Fibroblast of lung (primary cell): ENCODE data around the gene CEP164. TPM values are rescaled to one million over a fixed set of nuclear protein-coding genes. Genes with fewer than 3 reads are reported as not detected.

Experiments used
- DNase-seq, 2 donors: peaks; one replicate each; pipeline versions ENCODE4 v3.0.0 to v3.0.0-alpha.2; 2010; ENCODE audit warnings: low read depth in 2 of 2
- H2AFZ ChIP-seq: 2 replicates; pipeline ENCODE4 v1.5.1; 2012; ENCODE audit warnings: low read length, control low read depth, inconsistent platforms
- H3K27ac ChIP-seq: 2 replicates; pipeline ENCODE4 v1.5.1; 2011; ENCODE audit warnings: low read length, control low read depth; ENCODE audit not compliant: insufficient read depth
- H3K27me3 ChIP-seq: 2 replicates; pipeline ENCODE4 v1.5.1; 2011; ENCODE audit warnings: mild to moderate bottlenecking, low read length; ENCODE audit not compliant: control insufficient read depth, insufficient read depth
- H3K36me3 ChIP-seq: 2 replicates; pipeline ENCODE4 v1.5.1; 2011; ENCODE audit warnings: low read length; ENCODE audit not compliant: control insufficient read depth, insufficient read depth
- H3K4me1 ChIP-seq: 2 replicates; pipeline ENCODE4 v1.5.1; 2011; ENCODE audit warnings: low read length; ENCODE audit not compliant: control insufficient read depth, insufficient read depth; ENCODE audit errors: extremely low read depth
- H3K4me2 ChIP-seq: 2 replicates; pipeline ENCODE4 v1.5.1; 2011; ENCODE audit warnings: low read length, control low read depth; ENCODE audit not compliant: insufficient read depth; ENCODE audit errors: extremely low read depth
- H3K4me3 ChIP-seq, 4 experiments: fragments of 200-600 bp in 1 of 4; sonication (generic) in 1 of 4; replicated peaks in 1 of 4; 2 replicates each; pipeline ENCODE4 v1.5.1; 2011 to 2016; ENCODE audit warnings: low read length in 4 of 4, low read depth in 3 of 4, mild to moderate bottlenecking in 3 of 4, control low read depth in 2 of 4, inconsistent platforms in 1 of 4, mixed read lengths in 1 of 4; ENCODE audit not compliant: insufficient read depth in 1 of 4; ENCODE audit errors: control extremely low read depth in 1 of 4
- H3K79me2 ChIP-seq: 2 replicates; pipeline ENCODE4 v1.5.1; 2012; ENCODE audit warnings: mild to moderate bottlenecking, low read length, inconsistent platforms; ENCODE audit not compliant: control insufficient read depth, insufficient read depth
- H3K9ac ChIP-seq: 2 replicates; pipeline ENCODE4 v1.5.1; 2011; ENCODE audit warnings: mild to moderate bottlenecking, low read length, control low read depth; ENCODE audit not compliant: insufficient read depth
- H3K9me3 ChIP-seq: 2 replicates; pipeline ENCODE4 v1.5.1; 2012; ENCODE audit warnings: low read depth, low read length; ENCODE audit not compliant: control insufficient read depth, insufficient read depth
- H4K20me1 ChIP-seq: 2 replicates; pipeline ENCODE4 v1.5.1; 2011; ENCODE audit warnings: low read length; ENCODE audit not compliant: control insufficient read depth, insufficient read depth; ENCODE audit errors: extremely low read depth
- EZH2 ChIP-seq: IDR thresholded peaks from 2 replicates; pipeline ENCODE4 v1.5.1; 2012; ENCODE audit warnings: low read length, control low read depth, mild to moderate bottlenecking; ENCODE audit errors: missing control alignments
- polyA plus RNA-seq, 2 donors: library from polyadenylated mRNA; depleted of rRNA in 1 of 2; stranded (reverse) in 1 of 2; unstranded in 1 of 2; fragments of >200 nt; gene quantifications; 2 replicates each; pipeline ENCODE4 v1.2.1, GENCODE V29; 2011 to 2012; ENCODE audit warnings: missing spikeins in 1 of 2
- total RNA-seq: library from RNA; depleted of rRNA; stranded (reverse); fragments of >200 nt; gene quantifications from 2 replicates; pipeline ENCODE4 v1.2.1, GENCODE V29; 2014
- TF ChIP-seq, protein P1 (sequence below), 2 donors: IDR thresholded peaks in 1 of 2; conservative IDR thresholded peaks in 1 of 2; 1 replicate in 1 of 2; 2 replicates in 1 of 2; pipeline ENCODE4 v1.5.1; 2011 to 2012; ENCODE audit warnings: low read length in 2 of 2, control low read depth in 1 of 2, inconsistent platforms in 1 of 2, low read depth in 1 of 2, mild to moderate bottlenecking in 1 of 2

Gene CEP164
- total and polyA plus RNA-seq, 2 donors (not counting 1 experiment from before 2014, with no cell fraction given) = 16.1 to 33.5 TPM

GRCh38 chr11:117302228-117302627, 25.4 kb upstream of the CEP164 start:
- peaks cover 14% of the 10 kb centered on the region for H3K4me1 ChIP-seq
- H3K9me3 ChIP-seq = no peaks in the 10 kb centered on the region
- TF ChIP-seq EZH2 = no peak
- TF ChIP-seq, protein P1, sequence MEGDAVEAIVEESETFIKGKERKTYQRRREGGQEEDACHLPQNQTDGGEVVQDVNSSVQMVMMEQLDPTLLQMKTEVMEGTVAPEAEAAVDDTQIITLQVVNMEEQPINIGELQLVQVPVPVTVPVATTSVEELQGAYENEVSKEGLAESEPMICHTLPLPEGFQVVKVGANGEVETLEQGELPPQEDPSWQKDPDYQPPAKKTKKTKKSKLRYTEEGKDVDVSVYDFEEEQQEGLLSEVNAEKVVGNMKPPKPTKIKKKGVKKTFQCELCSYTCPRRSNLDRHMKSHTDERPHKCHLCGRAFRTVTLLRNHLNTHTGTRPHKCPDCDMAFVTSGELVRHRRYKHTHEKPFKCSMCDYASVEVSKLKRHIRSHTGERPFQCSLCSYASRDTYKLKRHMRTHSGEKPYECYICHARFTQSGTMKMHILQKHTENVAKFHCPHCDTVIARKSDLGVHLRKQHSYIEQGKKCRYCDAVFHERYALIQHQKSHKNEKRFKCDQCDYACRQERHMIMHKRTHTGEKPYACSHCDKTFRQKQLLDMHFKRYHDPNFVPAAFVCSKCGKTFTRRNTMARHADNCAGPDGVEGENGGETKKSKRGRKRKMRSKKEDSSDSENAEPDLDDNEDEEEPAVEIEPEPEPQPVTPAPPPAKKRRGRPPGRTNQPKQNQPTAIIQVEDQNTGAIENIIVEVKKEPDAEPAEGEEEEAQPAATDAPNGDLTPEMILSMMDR (conservative IDR thresholded peaks at IDR 0.05 in 1 of 2, IDR thresholded peaks at IDR 0.05 in 1 of 2; ENCODE audit: low read depth in 1 of 2, low read length in 2 of 2) = no peak
- DNase-seq = no peak
- H3K4me3 ChIP-seq = no peak overlapping the region
- H4K20me1 ChIP-seq = no peaks in the 10 kb centered on the region
- H2AFZ ChIP-seq = no peak overlapping the region
- H3K4me2 ChIP-seq = no peak overlapping the region
- no peaks in the 10 kb centered on the region for H3K36me3 ChIP-seq
- H3K79me2 ChIP-seq = no peaks in the 10 kb centered on the region
- no peak overlapping the region for H3K27ac ChIP-seq
- H3K27me3 ChIP-seq = no peaks in the 10 kb centered on the region
- no peak overlapping the region for H3K9ac ChIP-seq

- Histone ChIP-seq H3K4me2 (no peak overlapping the region), H3K9me3 (no peaks in the 10 kb centered on the region), H3K79me2 (no peaks in the 10 kb centered on the region), H3K4me3 (no peak overlapping the region), H3K4me1 (peaks cover 14% of the 10 kb centered on the region), H3K9ac (no peak overlapping the region), H3K27me3 (no peaks in the 10 kb centered on the region), H3K36me3 (no peaks in the 10 kb centered on the region), H4K20me1 (no peaks in the 10 kb centered on the region), H2AFZ (no peak overlapping the region), H3K27ac (no peak overlapping the region)
- DNase-seq = no peak
- TF ChIP-seq, protein P1 (conservative IDR thresholded peaks at IDR 0.05 in 1 of 2, IDR thresholded peaks at IDR 0.05 in 1 of 2; ENCODE audit: low read depth in 1 of 2, low read length in 2 of 2) = no peak
- no peak for TF ChIP-seq EZH2
These were observed 24.6 kb upstream of the CEP164 start for GRCh38 chr11:117303101-117303500.

DNA sequence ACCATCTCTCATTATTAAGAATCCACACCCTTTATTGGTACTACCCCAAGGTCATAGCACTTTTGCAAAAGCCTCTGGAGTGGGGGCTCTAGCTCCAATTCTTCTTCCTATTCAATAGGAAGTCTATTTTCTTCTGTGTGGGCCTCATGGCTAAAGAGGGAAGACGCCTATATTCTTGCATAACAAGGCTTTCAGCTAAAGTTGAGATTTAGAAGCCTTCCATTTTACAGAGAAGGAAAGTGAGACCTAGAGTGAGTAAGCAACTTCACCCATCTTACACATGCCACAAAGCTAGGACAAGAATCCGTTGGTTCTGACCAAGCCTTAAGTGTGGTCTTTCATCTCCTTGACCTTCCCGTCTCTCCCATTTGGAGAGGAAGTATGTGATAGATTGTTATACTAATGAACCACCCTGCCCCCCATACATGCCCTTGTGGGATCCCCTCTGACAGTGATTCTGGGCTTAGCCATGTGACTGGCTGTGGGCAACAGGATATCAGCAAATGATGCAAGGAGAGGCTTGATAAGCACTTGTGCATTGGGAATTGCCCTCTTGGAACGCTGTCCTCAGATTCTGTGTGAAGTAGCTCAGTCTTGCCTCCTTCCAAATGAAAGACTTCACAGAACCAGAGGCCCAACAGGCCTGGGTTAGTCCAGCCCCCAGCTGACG, 23.9 kb upstream of the CEP164 start:
- H2AFZ ChIP-seq = no peak overlapping the region
- H4K20me1 ChIP-seq = no peaks in the 10 kb centered on the region
- peaks cover 14% of the 10 kb centered on the region for H3K4me1 ChIP-seq

More for the DNA sequence above, 23.9 kb upstream of the CEP164 start:
- TF ChIP-seq EZH2 = no peak
- TF ChIP-seq, protein P1 (conservative IDR thresholded peaks at IDR 0.05 in 1 of 2, IDR thresholded peaks at IDR 0.05 in 1 of 2; ENCODE audit: low read depth in 1 of 2, low read length in 2 of 2) = no peak
- DNase-seq = no peak
- Histone ChIP-seq H3K27me3 (no peaks in the 10 kb centered on the region), H3K27ac (no peak overlapping the region), H3K9me3 (no peaks in the 10 kb centered on the region), H3K9ac (no peak overlapping the region), H3K79me2 (no peaks in the 10 kb centered on the region), H3K36me3 (no peaks in the 10 kb centered on the region), H3K4me2 (no peak overlapping the region), H3K4me3 (no peak overlapping the region)
